ENCODE results near the gene CDH23.

The CDH23 gene

DNA sequence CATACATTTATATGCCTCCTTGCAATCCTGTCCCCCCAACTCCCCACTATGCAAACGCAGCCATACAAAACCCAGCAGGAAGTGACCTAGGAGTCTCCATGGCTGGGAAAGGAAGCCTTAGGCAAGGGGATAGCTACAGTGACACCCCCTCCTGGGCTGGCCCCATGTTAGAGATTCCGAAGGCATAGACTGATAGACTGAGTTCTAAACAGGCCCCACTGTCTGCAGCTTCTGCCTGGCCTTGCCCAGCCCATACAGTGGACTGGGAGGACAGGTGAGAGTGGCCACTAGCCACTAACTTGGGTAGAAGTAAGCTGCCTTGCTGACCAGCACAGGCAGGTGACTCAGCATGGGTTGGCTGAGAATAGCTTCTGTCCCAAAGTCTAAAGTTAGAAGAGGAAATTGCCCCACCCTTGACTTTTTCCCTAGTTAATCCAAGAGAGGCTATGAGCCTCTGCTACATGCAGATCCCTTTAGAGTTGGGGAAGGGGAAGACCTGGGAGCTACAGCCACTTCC lies 216.6 kb downstream of the CDH23 start:
- in situ Hi-C loops (cut with HindIII; ENCODE audit: low sequenced_read_pairs), result no loop called here

DNA sequence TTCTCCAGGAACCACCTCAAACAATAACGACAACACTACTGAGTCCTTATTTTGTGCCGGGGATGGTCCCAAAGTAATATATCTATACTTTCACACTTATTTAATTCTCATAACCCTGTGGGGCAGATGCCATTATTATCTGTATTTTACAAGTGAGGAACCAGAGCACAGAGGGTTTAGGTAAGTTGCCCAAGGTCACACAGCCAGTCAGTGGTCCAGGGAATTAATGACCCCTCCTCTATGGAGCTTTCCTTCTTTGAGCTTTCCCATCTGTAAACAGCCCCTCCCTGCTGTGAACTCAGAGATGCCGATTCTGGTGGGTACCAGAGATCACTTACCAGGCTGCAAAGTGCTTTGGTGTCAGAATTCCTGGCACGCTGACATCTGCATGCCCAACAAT lies 217.2 kb downstream of the CDH23 start:
- in situ Hi-C loops (cut with HindIII; ENCODE audit: low sequenced_read_pairs), result no loop called here

DNA sequence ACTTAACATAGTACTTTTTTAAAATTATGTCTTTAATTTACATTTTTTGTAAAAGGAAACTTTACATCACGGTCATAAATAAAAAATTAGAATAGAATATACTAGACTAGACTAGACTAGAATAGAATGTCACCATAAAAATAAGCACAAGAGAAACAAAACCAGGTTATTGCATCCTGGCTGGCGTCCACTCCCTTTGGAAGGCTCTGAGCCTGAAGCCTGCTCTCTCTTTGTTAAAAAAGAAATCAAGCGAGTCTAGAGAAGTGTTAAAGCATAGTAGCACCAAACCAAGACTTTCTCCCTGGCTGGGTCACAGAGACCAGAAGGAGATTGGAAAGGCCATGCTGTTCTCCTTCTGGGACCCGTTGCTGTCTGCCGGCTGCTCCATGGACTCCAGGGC lies 218.2 kb downstream of the CDH23 start:
- in situ Hi-C loops (cut with HindIII; ENCODE audit: low sequenced_read_pairs), result no loop called here

- in situ Hi-C loops (cut with HindIII; ENCODE audit: low sequenced_read_pairs), result no loop called here
Observed at GRCh38 chr10:71615538-71616329, 219.0 kb downstream of the CDH23 start.

DNA sequence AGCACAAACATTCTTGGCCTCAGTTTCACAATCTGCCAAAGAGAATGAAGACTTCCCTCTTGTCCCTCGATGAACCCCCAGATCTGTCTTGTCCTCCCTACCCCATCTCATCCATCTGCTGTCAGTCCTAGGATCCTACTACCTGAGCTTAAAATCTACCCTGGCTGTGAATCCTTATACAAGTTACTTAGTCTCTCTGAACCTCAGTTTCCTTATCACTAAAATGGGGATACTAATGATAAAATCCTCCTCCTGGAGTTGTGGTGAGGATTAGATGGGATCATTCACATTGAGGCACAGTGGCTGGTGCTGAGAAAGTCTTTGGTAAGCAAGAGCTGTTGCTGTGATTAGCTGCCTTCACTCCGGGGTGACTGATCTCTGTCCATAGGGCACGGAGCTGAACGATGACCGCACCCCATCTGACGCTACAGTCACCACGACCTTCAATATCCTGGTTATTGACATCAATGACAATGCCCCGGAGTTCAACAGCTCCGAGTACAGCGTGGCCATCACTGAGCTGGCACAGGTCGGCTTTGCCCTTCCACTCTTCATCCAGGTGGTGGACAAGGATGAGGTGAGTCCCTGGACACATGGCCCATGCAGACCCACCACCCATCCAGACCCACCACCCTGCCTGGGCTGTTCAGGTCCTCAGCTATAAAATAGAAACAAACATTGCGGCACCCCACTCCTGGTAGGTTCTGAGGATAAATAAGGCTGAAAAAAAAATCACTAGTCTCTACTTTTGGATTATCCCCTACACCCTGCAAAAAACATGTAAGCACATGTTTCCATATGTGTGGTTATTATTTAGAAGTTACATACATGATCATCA lies 220.3 kb downstream of the CDH23 start:
- in situ Hi-C loops (cut with HindIII; ENCODE audit: low sequenced_read_pairs), result no loop called here

- in situ Hi-C loops (cut with HindIII; ENCODE audit: low sequenced_read_pairs), result no loop called here
Observed at GRCh38 chr10:71618176-71618575, 221.5 kb downstream of the CDH23 start.

DNA sequence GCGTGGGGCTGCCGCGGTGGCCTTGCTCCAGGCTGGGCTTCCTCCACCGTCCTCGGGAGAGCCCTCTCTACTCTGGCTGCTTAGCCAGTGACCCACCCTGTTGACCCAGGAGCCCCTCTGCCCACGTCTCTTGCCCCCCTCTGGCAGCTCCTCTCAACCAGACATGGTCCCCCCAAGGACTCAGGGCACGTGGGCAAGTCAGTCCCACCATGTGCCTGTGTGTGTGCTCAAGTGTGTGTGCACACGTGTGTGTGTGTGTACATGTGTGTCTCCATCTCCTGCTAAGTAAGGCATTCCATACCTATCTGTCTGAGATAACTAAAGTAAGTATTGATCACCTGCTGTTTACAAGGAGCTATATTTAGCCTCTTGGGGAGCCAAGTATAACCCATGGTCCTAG lies 221.9 kb downstream of the CDH23 start:
- in situ Hi-C loops (cut with HindIII; ENCODE audit: low sequenced_read_pairs), result no loop called here

DNA sequence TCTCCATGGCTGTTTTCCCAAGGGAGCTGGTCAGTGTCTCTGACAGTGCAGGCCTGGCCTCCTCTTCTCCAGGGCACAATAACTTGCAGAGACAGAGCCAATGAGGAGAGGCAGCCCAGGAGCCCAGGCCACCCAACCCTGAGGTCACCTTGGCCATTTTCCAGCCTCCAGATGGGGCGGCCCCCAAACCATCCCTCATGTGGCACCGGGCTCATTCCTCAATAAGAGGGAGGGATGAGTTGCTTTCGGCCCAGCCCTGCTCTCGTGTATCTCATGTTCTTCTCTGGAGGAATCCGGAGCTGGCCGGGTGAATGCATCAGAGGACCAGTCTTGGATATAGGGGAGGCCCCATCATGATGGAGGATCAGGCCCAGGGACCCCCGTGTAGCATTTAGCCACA lies 223.9 kb downstream of the CDH23 start:
- in situ Hi-C loops (cut with HindIII; ENCODE audit: low sequenced_read_pairs), result no loop called here

DNA sequence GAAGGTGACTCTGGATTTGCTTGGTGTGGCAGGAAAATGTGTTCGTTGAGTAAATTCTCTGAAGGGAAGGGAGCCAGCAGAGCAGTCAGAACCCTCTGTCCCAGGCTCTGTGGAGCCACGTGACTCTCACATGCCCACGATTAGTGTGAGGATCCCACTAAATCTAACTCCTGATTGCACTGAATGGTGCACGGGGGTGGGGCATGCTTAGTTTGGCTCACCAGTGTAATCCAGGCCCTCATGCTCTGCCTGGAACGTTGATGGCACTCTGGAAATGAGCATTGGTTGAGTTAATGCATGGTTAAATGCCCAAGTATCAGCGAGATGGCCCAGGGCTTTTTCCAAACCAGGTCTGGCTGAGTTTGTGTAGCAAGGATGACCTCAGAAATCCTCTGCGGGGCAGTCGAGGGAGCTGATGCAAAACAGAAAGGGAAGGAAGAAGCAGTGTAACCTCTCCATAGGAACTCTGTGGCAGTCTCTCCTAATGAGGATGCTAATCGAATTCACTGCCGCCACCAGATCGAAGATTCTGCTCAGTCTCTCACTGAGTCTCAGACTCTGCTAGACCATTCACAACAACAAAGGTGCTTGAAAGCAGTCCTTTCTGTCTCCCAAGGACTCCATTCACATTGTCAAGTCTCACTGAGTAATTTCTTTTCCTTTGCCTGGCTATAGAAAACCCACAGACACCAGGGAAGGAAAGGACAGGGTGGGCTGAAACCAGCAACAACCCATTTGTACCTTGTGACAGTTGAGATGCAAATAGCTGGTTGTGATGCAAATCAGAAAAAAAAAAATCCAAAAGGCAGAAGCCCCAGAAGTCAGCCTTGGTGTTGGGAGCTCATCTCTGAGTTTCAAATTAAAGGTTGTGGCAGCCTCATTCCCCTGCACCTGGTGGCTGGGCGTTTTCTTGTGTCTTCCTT lies 224.8 kb downstream of the CDH23 start:
- in situ Hi-C loops (cut with HindIII; ENCODE audit: low sequenced_read_pairs), result no loop called here

DNA sequence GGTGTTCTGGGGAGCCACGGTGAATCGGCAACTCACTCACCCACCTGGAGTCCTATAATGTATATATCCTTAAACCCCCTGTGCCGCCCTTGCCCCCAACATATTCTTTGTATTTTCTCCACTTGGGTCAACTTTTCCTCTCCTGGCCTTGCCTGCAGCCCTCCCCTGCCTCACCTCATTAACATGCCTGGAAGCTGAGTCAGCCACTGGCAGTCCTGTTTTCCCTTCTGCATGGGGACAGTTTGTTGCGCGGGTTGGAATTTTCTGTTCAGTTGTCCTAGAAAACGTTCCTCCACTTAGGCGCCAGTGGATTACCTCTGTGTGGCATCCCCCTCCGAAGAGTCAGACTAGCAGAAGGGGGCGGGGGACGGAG lies 225.4 kb downstream of the CDH23 start:
- in situ Hi-C loops (cut with HindIII; ENCODE audit: low sequenced_read_pairs), result no loop called here

- in situ Hi-C loops (cut with HindIII; ENCODE audit: low sequenced_read_pairs), result no loop called here
Observed at GRCh38 chr10:71622616-71623015, 225.9 kb downstream of the CDH23 start.

DNA sequence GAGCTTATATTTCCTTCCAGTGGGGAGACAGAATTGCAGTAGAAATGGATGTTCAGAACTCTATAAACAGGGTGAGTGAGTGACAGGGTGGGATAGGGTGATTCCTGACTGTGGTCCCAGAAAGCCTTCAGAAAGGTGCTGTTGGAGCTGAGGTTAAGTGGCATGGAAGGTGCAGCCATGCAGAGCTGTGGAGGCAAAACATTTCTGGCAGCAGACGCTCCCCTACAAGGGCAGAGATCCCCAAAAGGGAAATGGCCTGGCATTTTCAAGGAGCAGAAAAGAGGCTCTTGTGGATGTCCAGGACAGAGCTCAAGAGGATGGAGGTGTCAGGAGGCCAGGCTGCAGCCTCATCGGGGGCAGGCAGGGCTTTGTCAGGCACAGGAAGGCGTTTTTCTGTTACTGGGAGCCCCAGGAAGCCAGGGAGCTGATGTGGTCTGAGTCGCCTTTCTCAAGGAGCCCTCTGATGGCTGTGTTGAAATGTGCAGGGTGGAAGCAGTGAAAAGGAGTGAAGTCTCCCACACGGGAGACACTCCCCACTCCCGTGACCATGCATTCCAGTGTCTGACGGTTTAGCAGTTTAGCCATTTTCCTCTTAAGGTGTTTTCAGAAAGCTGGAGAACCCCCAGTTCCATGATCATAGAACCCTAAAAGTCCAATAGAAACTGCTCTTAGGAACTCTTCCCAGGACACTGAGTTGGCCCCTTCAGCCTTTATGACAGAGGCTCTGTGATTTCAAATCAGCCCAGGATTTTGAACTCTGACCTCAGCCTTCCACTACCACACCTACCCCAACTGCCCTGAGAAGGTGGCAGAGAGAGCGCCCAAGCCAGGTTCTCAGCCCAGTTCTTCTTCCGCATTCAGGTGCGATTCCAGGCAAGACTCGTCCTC lies 226.6 kb downstream of the CDH23 start:
- in situ Hi-C loops (cut with HindIII; ENCODE audit: low sequenced_read_pairs), result no loop called here

GRCh38 chr10:71623986-71624291 lies 227.2 kb downstream of the CDH23 start:
- in situ Hi-C loops (cut with HindIII; ENCODE audit: low sequenced_read_pairs), result no loop called here

DNA sequence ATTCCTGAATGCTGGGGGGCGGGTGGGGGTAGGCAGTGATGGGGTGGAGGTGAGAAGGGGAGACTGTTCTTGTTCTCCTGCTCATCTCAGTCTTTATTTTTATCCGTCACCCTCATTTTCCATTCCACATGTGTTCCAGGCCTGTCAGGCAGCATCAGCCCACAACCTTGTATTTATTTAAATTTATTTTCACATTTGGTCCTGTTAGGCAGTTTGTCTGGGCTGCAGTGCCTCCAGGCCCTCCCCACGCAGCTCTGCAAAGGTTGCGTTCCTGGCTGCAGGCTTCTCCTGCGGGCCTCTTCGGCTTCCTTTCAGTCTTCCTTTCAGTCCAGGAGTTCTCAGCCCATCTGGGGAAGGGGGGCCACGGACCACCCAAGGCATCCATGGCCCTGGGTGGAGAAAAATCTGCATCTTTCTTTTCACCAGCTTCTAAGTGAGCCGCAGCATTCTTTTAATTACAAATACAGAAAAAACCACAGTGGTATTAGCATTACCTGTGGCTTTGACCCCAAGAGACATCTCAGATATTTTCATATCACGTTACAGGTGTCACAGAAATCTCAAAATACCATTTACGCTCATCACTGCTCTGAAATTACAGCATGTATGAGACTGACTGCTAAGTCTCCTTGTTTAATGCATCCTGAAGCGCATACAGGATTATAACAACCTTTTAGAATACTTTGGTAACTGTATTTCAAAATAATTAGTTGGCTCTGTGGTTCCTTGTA lies 228.9 kb downstream of the CDH23 start:
- in situ Hi-C loops (cut with HindIII; ENCODE audit: low sequenced_read_pairs), result no loop called here

DNA sequence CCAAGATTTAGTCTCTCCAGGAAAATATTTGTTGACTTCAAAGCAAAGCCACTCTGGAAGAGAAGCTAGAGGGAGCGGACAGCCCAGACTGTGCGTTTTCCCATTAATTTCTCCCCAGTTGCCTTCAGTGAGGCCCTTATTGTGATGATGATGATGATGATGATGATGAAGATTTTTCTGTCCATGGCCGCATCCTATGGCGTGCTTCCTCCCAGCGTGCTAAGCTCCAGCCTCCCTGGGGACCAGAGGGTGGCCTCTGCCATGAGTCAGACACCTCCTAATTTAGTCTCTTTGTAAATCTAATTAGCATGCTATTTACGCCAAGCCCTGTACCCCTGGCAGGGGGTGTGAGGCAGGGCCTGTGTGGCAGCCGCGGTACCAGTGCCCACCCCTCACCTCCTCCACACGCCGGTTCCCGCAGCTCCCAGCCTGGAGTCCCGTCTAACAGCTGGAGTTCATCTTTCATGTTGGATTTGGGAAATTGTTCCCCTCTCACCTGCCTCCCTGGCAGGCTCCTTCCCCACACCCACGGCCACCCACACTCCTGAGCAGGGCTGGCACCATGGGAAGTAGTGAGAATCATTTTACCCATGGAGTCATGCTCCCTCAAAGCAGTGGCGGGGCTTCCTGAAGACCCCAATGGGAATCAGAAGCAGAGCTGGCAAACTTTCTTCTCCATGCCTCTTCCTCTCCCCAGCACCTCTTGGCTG lies 230.7 kb downstream of the CDH23 start:
- in situ Hi-C loops (cut with HindIII; ENCODE audit: low sequenced_read_pairs), result no loop called here

GRCh38 chr10:71627956-71628355 lies 231.2 kb downstream of the CDH23 start:
- in situ Hi-C loops (cut with HindIII; ENCODE audit: low sequenced_read_pairs), result no loop called here

- in situ Hi-C loops (cut with HindIII; ENCODE audit: low sequenced_read_pairs), result no loop called here
Observed at GRCh38 chr10:71629131-71629530, 232.4 kb downstream of the CDH23 start.

- in situ Hi-C loops (cut with HindIII; ENCODE audit: low sequenced_read_pairs), result no loop called here
Observed at GRCh38 chr10:71630168-71630567, 233.4 kb downstream of the CDH23 start.

Data from endothelial cell of hepatic sinusoid (primary cell).